GM23338 (cell line): ENCODE results near the gene TMBIM1.

Experiments
- CREB1 ChIP-seq: fragments of 250-450 bp; sonication (Bioruptor Pico); IDR thresholded peaks from 2 replicates; pipeline ENCODE4 v1.5.0; 2020; ENCODE audit warnings: low read depth, mild to moderate bottlenecking, moderate library complexity
- CTCF ChIP-seq, 2 experiments: fragments of 200-600 bp in 1 of 2; sonication (generic) in 1 of 2; conservative IDR thresholded peaks; 2 replicates each; pipeline versions ENCODE4 v1.5.1 to v1.6.1; 2016 to 2017; ENCODE audit warnings: antibody characterized with exemption in 2 of 2, low read depth in 2 of 2, mild to moderate bottlenecking in 2 of 2, moderate library complexity in 1 of 2
- EZH2 ChIP-seq: fragments of 200-600 bp; sonication (generic); IDR thresholded peaks from one replicate; pipeline ENCODE4 v1.8.0; 2017; ENCODE audit warnings: antibody characterized with exemption, mild to moderate bottlenecking, low read depth; ENCODE audit not compliant: unreplicated experiment
- EZH2phosphoT487 ChIP-seq: fragments of 200-600 bp; sonication (generic); IDR thresholded peaks from one replicate; pipeline ENCODE4 v1.8.1; 2018; ENCODE audit warnings: antibody characterized with exemption; ENCODE audit not compliant: unreplicated experiment
- JUNB ChIP-seq: IDR thresholded peaks from one replicate; pipeline ENCODE4 v1.6.1; 2016; ENCODE audit warnings: antibody characterized with exemption; ENCODE audit not compliant: unreplicated experiment
- NANOG ChIP-seq: IDR thresholded peaks from 2 replicates; pipeline ENCODE4 v1.6.1; 2016; ENCODE audit warnings: antibody characterized with exemption, borderline replicate concordance
- POLR2AphosphoS5 ChIP-seq: IDR thresholded peaks from 2 replicates; pipeline ENCODE4 v1.6.1; 2016; ENCODE audit warnings: antibody characterized with exemption, low read depth
- STAT1 ChIP-seq: IDR thresholded peaks from one replicate; pipeline ENCODE4 v1.6.1; 2016; ENCODE audit warnings: antibody characterized with exemption; ENCODE audit not compliant: unreplicated experiment
- ZNF114 ChIP-seq: fragments of 250-450 bp; sonication (Bioruptor Pico); IDR thresholded peaks from 2 replicates; pipeline ENCODE4 v1.5.0; 2020; ENCODE audit warnings: mild to moderate bottlenecking, moderate library complexity
- TF ChIP-seq, protein P1 (sequence below): IDR thresholded peaks from one replicate; pipeline ENCODE4 v1.6.1; 2018; ENCODE audit warnings: antibody characterized with exemption; ENCODE audit not compliant: unreplicated experiment
- TF ChIP-seq, protein P2 (sequence below): IDR thresholded peaks from 2 replicates; pipeline ENCODE4 v1.6.1; 2016; ENCODE audit warnings: antibody characterized with exemption

DNA sequence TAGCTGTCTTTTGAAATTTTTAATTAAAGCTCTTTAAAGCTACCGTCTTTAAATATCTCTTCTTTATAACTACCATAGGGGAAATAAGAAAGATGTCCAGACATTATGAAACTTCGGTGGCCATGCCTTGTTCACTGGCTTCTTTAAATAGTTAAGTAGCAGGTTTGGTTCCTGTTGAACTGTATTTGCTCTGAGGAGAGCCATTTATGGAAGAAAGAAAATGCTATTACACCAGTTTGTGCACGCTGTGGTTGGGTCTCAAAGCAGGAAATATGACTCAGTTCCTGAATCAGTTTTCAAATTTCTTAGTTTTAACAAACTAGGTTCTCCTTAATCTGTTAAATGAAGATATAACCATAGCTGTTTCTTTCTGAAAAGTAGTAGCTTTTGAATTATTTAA, 63.1 kb downstream of the TMBIM1 start:
- TF ChIP-seq CTCF (conservative IDR thresholded peaks at IDR 0.05; ENCODE audit: low read depth in 2 of 2) (no peak), EZH2phosphoT487 (no peak), ZNF114 (no peak), POLR2AphosphoS5 (no peak), EZH2 (no peak), NANOG (no peak), STAT1 (no peak), CREB1 (CRISPR knock-in tag) (no peak), JUNB (no peak)
- TF ChIP-seq, protein P1, sequence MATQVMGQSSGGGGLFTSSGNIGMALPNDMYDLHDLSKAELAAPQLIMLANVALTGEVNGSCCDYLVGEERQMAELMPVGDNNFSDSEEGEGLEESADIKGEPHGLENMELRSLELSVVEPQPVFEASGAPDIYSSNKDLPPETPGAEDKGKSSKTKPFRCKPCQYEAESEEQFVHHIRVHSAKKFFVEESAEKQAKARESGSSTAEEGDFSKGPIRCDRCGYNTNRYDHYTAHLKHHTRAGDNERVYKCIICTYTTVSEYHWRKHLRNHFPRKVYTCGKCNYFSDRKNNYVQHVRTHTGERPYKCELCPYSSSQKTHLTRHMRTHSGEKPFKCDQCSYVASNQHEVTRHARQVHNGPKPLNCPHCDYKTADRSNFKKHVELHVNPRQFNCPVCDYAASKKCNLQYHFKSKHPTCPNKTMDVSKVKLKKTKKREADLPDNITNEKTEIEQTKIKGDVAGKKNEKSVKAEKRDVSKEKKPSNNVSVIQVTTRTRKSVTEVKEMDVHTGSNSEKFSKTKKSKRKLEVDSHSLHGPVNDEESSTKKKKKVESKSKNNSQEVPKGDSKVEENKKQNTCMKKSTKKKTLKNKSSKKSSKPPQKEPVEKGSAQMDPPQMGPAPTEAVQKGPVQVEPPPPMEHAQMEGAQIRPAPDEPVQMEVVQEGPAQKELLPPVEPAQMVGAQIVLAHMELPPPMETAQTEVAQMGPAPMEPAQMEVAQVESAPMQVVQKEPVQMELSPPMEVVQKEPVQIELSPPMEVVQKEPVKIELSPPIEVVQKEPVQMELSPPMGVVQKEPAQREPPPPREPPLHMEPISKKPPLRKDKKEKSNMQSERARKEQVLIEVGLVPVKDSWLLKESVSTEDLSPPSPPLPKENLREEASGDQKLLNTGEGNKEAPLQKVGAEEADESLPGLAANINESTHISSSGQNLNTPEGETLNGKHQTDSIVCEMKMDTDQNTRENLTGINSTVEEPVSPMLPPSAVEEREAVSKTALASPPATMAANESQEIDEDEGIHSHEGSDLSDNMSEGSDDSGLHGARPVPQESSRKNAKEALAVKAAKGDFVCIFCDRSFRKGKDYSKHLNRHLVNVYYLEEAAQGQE, result no peak
- TF ChIP-seq, protein P2, sequence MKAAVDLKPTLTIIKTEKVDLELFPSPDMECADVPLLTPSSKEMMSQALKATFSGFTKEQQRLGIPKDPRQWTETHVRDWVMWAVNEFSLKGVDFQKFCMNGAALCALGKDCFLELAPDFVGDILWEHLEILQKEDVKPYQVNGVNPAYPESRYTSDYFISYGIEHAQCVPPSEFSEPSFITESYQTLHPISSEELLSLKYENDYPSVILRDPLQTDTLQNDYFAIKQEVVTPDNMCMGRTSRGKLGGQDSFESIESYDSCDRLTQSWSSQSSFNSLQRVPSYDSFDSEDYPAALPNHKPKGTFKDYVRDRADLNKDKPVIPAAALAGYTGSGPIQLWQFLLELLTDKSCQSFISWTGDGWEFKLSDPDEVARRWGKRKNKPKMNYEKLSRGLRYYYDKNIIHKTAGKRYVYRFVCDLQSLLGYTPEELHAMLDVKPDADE, result no peak
